Measurements from ENCODE around the gene INAFM1. TPM values are rescaled to one million over a fixed set of nuclear protein-coding genes. Genes with fewer than 3 reads are reported as not detected.

The INAFM1 gene
- total RNA-seq (13.6 and 15.8 TPM in 2 replicates), polyA plus RNA-seq (6.6 and 6.8 TPM in 2 replicates), polyA minus RNA-seq (8.2 and 8.7 TPM in 2 replicates)
- total RNA-seq (2013): 4.6 TPM

DNA sequence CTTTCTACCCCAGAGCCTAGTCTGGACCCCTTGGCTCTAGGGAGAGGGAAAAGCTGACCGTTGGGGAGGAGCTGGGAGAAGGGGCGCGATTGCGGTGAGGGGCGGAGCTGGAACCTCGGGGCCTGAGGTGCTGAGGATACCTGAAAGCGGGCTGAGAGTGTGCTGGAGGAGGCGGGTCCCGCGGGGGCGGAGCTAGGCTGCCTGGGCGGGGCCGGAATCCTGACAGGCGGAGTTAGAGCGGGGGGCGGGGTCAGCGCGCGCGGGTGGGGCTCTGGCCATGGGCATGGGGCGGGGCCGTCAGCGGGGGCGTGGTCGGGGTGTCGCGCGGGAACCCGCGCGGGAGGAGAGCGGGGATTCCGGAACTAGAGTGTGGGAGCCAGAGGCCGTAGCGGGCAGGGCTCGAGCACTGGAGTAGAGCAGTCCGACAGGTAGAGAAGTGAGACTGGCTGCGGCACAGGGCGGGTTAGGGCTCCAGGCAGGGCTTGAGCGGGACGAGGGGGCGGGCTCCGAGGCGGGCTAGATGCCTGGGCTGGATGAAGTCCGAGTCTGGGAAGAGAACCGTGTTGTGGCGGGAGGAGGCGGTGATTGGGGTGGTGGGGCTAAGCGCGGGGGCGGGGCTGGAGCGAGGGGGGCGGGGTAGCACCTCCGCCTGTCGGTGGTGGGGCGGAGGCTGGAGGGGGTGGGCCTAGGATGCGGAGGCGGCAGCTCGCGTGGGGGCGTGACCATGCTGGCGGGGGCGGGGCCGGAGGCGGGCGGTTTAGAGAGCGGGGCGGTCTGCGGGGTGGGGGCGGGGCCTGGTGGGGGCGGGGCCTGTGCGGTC is at the start of gene INAFM1:
Gene INAFM1 (plus strand): TSS at position 815 of the 820 bp plus-strand sequence. CDS start 35 bp downstream, outside the sequence.
- no peaks in the 10 kb centered on the region for H3K27me3 ChIP-seq (replicated peaks in 1 of 4; ENCODE audit: control extremely low read depth in 1 of 4, control insufficient read depth in 3 of 4, insufficient read depth in 4 of 4, low read length in 3 of 4)
- Mint-ChIP-seq H3K4me1 (peaks cover 22% of the 10 kb centered on the region), H3K27me3 (no peaks in the 10 kb centered on the region), H3K27ac (peak within 1 kb of the TSS; percentile 99), H3K4me3 (peak within 1 kb of the TSS; percentile 97), H3K9me3 (ENCODE audit: insufficient read depth) (no peaks in the 10 kb centered on the region)
- peak within 1 kb of the TSS; percentile 54 to 99 (median 96) for H3K4me3 ChIP-seq (ENCODE audit: control extremely low read depth in 1 of 5, extremely low read depth in 1 of 5, insufficient read depth in 1 of 5, low read depth in 2 of 5, low read length in 4 of 5)
- peak; percentile 99 for DNase-seq
- ChIA-PET CTCF (interaction anchor here (0.6 to 3.3 kb wide), 13 partner anchors 10 to 117 kb away, joined by 3 to 22 read pairs (median 4); partner anchors contain the start of genes CCDC9 and DHX34), POLR2A (interaction anchor here (0.5 to 4.1 kb wide), 20 partner anchors 9 to 982 kb away, joined by 3 to 74 read pairs (median 4); partner anchors contain the start of genes CARD8, CCDC9, NOP53 and SLC1A5)
- H3K9ac ChIP-seq (ENCODE audit: low read length): peak within 1 kb of the TSS; percentile 100
- H3K4me1 ChIP-seq (ENCODE audit: control insufficient read depth in 2 of 2, insufficient read depth in 2 of 2, low read length in 2 of 2): peaks cover 12 to 22% of the 10 kb centered on the region in 2 donors
- ATAC-seq (ENCODE audit: low read depth): peak; percentile 76
- H3K27ac ChIP-seq (ENCODE audit: low read length in 2 of 2): peak within 1 kb of the TSS; percentile 94 to 98
- peaks cover 0 to 13% of the 10 kb centered on the region in 2 experiments for H3K36me3 ChIP-seq (replicated peaks in 1 of 2; ENCODE audit: control extremely low read depth in 1 of 2, control insufficient read depth in 1 of 2, extremely low read depth in 1 of 2, insufficient read depth in 2 of 2, low read length in 1 of 2)
- peak within 1 kb of the TSS; percentile 100 for H3K4me2 ChIP-seq (replicated peaks; ENCODE audit: low read depth, low read length, poor library complexity, severe bottlenecking)
- no peak for TF ChIP-seq CTCF (IDR thresholded peaks at IDR 0.05)
- no peak for TF ChIP-seq EZH2 (IDR thresholded peaks at IDR 0.05; ENCODE audit: borderline replicate concordance, insufficient read depth, low read depth, low read length, poor library complexity, severe bottlenecking)
- H3K79me2 ChIP-seq (ENCODE audit: control insufficient read depth, insufficient read depth, low read length): no peaks in the 10 kb centered on the region
- intact Hi-C loops (cut with micrococcal nuclease): loop anchor here (1.0 to 10.0 kb wide), 7 partner anchors 47 to 1363 kb away; partner anchors contain the start of genes BICRA, DBP, DHX34 and NAPA
- under 1% methylated on average over 51 of the region's 72 CpGs for WGBS (ENCODE audit: insufficient coverage)
- no peaks in the 10 kb centered on the region for H3K9me3 ChIP-seq (ENCODE audit: control extremely low read depth in 1 of 3, control insufficient read depth in 2 of 3, insufficient read depth in 1 of 3, low read length in 2 of 3)
- H2AFZ ChIP-seq (ENCODE audit: insufficient read depth, low read depth, low read length, poor library complexity, severe bottlenecking): peak within 1 kb of the TSS; percentile 64
- H4K20me1 ChIP-seq (ENCODE audit: control insufficient read depth, insufficient read depth, low read length, poor library complexity, severe bottlenecking): peaks cover 17% of the 10 kb centered on the region

Measured in B cell (primary cell).